ENCODE results near the gene CCDC71. TPM values are rescaled to one million over a fixed set of nuclear protein-coding genes. Genes with fewer than 3 reads are reported as not detected.

CCDC71 gene
- total RNA-seq: 10 to 100 TPM; 34.3 to 55.0 TPM
- 27.6 TPM for polyA plus RNA-seq (ENCODE audit: insufficient read depth, low read depth, low replicate concordance)
- long read RNA-seq, donor 1, transcript CCDC71-201 (2 exons, 1,781 nt): major isoform, 30 of 30 reads
- long read RNA-seq, donor 1, partial matches to known transcripts: 0 of 30 reads
- long read RNA-seq, donor 1, other reads (novel, unspliced or antisense): 0 of 30 reads
- long read RNA-seq, donor 2, transcript CCDC71-201 (2 exons, 1,781 nt): major isoform, 7 of 7 reads
- long read RNA-seq, donor 2, partial matches to known transcripts: 0 of 7 reads
- long read RNA-seq, donor 2, other reads (novel, unspliced or antisense): 0 of 7 reads

DNA sequence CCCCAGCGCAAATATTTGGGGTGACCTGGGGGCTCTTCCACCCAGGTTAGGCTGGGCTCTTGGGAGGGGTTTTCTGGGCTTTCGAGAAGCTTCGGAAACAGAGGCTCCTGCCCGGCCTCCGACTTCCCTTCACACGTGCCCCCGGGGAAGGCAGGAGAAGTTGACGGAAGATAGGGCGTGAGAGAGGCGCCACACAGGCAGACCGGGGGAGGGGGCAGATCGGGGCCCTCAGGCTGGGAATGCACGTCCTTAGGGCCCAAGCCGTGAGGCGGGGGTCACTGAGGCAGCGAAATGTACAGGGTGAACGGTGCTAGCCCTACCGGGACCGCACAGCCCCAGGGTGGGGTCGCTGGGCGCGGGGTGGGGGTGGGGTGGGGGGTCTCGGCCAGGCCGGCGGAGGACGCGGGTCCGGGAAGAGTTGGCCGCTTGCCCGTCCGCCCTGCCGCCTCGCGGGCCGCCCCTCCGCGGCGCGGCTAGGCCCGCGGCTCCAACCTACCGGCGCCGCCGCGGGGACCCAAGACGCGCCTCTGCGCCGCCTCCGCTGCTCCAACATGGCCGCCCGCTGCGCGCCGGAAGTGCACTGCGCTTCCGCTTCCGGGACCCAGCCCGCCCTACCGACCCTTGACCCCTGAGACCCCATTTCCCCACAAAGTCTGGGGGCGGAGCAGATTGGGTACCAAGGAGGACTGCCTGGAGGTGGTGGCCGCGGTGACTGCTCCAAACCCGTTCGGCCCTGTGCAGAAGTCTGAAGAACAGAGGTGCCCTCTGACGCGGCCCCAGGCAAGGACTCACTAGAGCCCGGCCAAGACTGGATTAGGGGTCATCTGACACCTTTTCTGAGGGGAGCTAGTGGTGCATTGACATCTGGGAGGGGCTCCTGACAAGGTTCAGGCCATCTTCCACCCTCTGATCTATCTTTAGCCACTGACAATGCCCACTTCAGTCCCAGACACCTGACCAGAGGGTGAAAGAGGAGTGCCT, at the start of gene CCDC71:
Gene CCDC71, minus strand, starts transcription at position 561 of the 981 bp plus-strand sequence. CDS start 2,123 bp downstream, outside the sequence.
- 3 to 15% methylated on average over 10 to 52 of the region's 69 CpGs for WGBS, 2 donors
- H3K4me3 ChIP-seq: peak within 1 kb of the TSS; percentile 91 to 94
- H3K36me3 ChIP-seq (ENCODE audit: low read depth, missing control alignments): no peaks in the 10 kb centered on the region
- H3K9me3 ChIP-seq: no peaks in the 10 kb centered on the region
- no peak for TF ChIP-seq POLR2A (IDR thresholded peaks at IDR 0.05)
- TF ChIP-seq, protein P1, sequence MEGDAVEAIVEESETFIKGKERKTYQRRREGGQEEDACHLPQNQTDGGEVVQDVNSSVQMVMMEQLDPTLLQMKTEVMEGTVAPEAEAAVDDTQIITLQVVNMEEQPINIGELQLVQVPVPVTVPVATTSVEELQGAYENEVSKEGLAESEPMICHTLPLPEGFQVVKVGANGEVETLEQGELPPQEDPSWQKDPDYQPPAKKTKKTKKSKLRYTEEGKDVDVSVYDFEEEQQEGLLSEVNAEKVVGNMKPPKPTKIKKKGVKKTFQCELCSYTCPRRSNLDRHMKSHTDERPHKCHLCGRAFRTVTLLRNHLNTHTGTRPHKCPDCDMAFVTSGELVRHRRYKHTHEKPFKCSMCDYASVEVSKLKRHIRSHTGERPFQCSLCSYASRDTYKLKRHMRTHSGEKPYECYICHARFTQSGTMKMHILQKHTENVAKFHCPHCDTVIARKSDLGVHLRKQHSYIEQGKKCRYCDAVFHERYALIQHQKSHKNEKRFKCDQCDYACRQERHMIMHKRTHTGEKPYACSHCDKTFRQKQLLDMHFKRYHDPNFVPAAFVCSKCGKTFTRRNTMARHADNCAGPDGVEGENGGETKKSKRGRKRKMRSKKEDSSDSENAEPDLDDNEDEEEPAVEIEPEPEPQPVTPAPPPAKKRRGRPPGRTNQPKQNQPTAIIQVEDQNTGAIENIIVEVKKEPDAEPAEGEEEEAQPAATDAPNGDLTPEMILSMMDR (IDR thresholded peaks at IDR 0.05): no peak
- peaks cover 22% of the 10 kb centered on the region for H3K4me1 ChIP-seq
- no peaks in the 10 kb centered on the region for H3K27me3 ChIP-seq
- intact Hi-C loops (cut with DNase I; ENCODE audit: low total_unique reads): no loop called here
- H3K27ac ChIP-seq: peak within 1 kb of the TSS; percentile 83 to 91
- peak; percentile 70 for DNase-seq

DNA sequence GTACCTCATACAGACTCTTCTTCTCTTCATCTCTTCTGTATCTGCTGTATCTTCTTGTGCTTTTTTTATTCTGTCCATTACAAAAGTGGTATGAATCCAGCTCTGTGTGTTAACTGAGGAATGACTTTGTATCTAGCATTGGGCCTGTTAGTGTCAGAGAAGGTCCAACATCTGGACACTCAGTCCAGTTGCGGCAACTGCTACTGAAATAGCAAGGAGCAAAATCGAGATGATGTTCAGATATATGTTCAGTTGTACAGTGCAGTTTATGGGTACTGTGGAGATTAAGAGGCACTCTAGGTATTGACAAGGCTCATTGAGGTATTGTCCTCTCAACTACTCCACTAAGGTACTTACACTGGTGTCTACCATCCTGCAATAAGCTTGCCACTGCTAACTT, 47.9 kb upstream of the CCDC71 start:
- H3K27me3 ChIP-seq: no peaks in the 10 kb centered on the region
- H3K4me3 ChIP-seq: no peak overlapping the region
- H3K9me3 ChIP-seq: no peaks in the 10 kb centered on the region
- WGBS, 2 donors: 77 to 93% methylated on average over 2 of the region's 2 CpGs
- H3K4me1 ChIP-seq: peaks cover 26% of the 10 kb centered on the region
- H3K27ac ChIP-seq: no peak overlapping the region
- intact Hi-C loops (cut with DNase I; ENCODE audit: low total_unique reads): no loop called here
- DNase-seq: no peak
- no peaks in the 10 kb centered on the region for H3K36me3 ChIP-seq (ENCODE audit: low read depth, missing control alignments)
- no peak for TF ChIP-seq POLR2A (IDR thresholded peaks at IDR 0.05)
- TF ChIP-seq, protein P1 (IDR thresholded peaks at IDR 0.05): no peak

DNA sequence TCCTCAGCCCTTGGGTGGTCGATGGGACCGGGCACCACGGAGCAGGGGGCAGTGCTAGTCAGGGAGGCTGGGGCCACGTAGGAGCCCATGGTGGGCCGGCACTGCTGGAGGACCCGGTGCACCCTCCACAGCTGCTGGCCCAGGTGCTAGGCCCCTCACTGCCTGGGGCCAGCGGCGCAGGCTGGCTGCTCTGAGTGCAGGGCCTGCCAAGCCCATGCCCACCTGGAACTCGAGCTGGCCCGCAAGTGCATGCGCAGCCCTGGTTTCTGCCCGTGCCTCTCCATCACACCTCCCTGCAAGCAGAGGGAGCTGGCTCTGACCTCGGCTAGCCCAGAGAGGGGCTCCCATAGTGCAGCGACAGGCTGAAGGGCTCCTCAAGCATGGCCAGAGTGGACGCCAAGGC, 47.4 kb upstream of the CCDC71 start:
- H3K27ac ChIP-seq: no peak overlapping the region
- H3K4me1 ChIP-seq: peaks cover 26% of the 10 kb centered on the region
- DNase-seq: no peak
- intact Hi-C loops (cut with DNase I; ENCODE audit: low total_unique reads): no loop called here
- no peaks in the 10 kb centered on the region for H3K27me3 ChIP-seq
- no peaks in the 10 kb centered on the region for H3K36me3 ChIP-seq (ENCODE audit: low read depth, missing control alignments)
- WGBS, 2 donors: 93 to 96% methylated on average over 11 to 13 of the region's 15 CpGs
- H3K9me3 ChIP-seq: no peaks in the 10 kb centered on the region
- TF ChIP-seq, protein P1 (IDR thresholded peaks at IDR 0.05): no peak
- TF ChIP-seq POLR2A (IDR thresholded peaks at IDR 0.05): no peak
- no peak overlapping the region for H3K4me3 ChIP-seq

DNA sequence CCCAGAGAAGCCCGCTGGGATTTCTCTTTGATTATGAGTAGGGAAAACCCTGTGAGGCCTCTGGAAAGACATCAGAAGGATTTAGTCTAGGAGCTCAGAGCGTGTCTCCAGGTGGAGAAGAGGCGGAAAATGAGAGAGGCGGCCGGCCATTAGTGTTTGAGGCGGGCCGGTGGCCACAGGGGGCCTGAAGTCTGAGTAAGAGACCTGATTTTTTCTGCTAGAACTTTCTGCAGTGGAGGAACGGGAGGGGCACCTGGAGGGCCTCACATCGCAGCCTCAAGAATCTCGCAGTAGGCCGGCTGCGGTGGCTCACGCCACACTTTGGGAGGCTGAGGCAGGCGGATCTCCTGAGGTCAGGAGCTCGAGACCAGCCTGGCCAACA, 33.8 kb upstream of the CCDC71 start:
- intact Hi-C loops (cut with DNase I; ENCODE audit: low total_unique reads): no loop called here
- Histone ChIP-seq H3K36me3 (ENCODE audit: low read depth, missing control alignments) (no peaks in the 10 kb centered on the region), H3K27me3 (no peaks in the 10 kb centered on the region), H3K4me3 (peak overlapping the region; percentile 57 to 63), H3K9me3 (no peaks in the 10 kb centered on the region), H3K27ac (peak overlapping the region; percentile 76 to 78), H3K4me1 (peaks cover 3% of the 10 kb centered on the region)
- 54 to 66% methylated on average over 15 of the region's 15 CpGs for WGBS, 2 donors
- DNase-seq: no peak
- no peak for TF ChIP-seq POLR2A (IDR thresholded peaks at IDR 0.05)
- TF ChIP-seq, protein P1 (IDR thresholded peaks at IDR 0.05): no peak
